OCI-LY1 (cell line): ENCODE measurements around the gene SIKE1.
"Not testable (repeated sequence)": the region's sequence is repeated elsewhere in the genome, so short reads cannot be mapped to it uniquely, and the experiment has no call there.

Experiments used
- H2AFZ ChIP-seq: fragments of 200-600 bp; sonication (generic), shearing (Covaris generic); 2 replicates; pipeline ENCODE4 v1.6.0; 2014; ENCODE audit warnings: antibody characterized with exemption, mild to moderate bottlenecking, low read length
- H3F3A ChIP-seq: fragments of 200-600 bp; sonication (generic), shearing (Covaris generic); 2 replicates; pipeline ENCODE4 v1.6.0; 2014; ENCODE audit warnings: mild to moderate bottlenecking, antibody characterized with exemption, low read length, moderate library complexity; ENCODE audit not compliant: insufficient read depth
- H3K27ac ChIP-seq: fragments of 200-600 bp; sonication (generic); 2 replicates; pipeline ENCODE4 v1.5.1; 2014; ENCODE audit warnings: low read length, mixed run types, mild to moderate bottlenecking, low read depth; ENCODE audit not compliant: poor library complexity, severe bottlenecking
- H3K27me3 ChIP-seq: fragments of 200-600 bp; sonication (generic); 2 replicates; pipeline ENCODE4 v1.6.0; 2014; ENCODE audit warnings: antibody characterized with exemption, mild to moderate bottlenecking, low read length, moderate library complexity; ENCODE audit not compliant: insufficient read depth
- H3K36me3 ChIP-seq: fragments of 200-600 bp; sonication (generic); 2 replicates; pipeline ENCODE4 v1.6.1; 2014; ENCODE audit warnings: mild to moderate bottlenecking, antibody characterized with exemption, low read length, moderate library complexity, mixed read lengths; ENCODE audit not compliant: insufficient read depth
- H3K4me1 ChIP-seq: fragments of 200-600 bp; sonication (generic); 2 replicates; pipeline ENCODE4 v1.5.1; 2014; ENCODE audit warnings: mild to moderate bottlenecking, low read length, moderate library complexity; ENCODE audit not compliant: insufficient read depth, severe bottlenecking
- H3K4me2 ChIP-seq: fragments of 200-600 bp; sonication (generic), shearing (Covaris generic); 2 replicates; pipeline ENCODE4 v1.6.1; 2014; ENCODE audit warnings: low read length
- H3K4me3 ChIP-seq: fragments of 200-600 bp; sonication (generic); 2 replicates; pipeline ENCODE4 v1.5.1; 2014; ENCODE audit warnings: low read length, low read depth, mild to moderate bottlenecking, mixed read lengths; ENCODE audit not compliant: poor library complexity, severe bottlenecking
- H3K79me2 ChIP-seq: fragments of 200-600 bp; shearing (Covaris generic); 2 replicates; pipeline ENCODE4 v1.6.1; 2016; ENCODE audit warnings: mixed run types, low read length, mixed read lengths; ENCODE audit not compliant: insufficient read depth
- H3K9ac ChIP-seq: fragments of 200-600 bp; sonication (generic), shearing (Covaris generic); 2 replicates; pipeline ENCODE4 v1.6.1; 2014; ENCODE audit warnings: mild to moderate bottlenecking, low read length, mixed read lengths
- H3K9me2 ChIP-seq: fragments of 200-600 bp; sonication (generic), shearing (Covaris generic); 2 replicates; pipeline ENCODE4 v1.6.1; 2014; ENCODE audit warnings: low read depth, mild to moderate bottlenecking, low read length, mixed read lengths
- H3K9me3 ChIP-seq: fragments of 200-600 bp; shearing (Covaris generic); 2 replicates; pipeline ENCODE4 v1.6.1; 2014; ENCODE audit warnings: low read length, mixed read lengths
- H4K20me1 ChIP-seq: fragments of 200-600 bp; sonication (generic), shearing (Covaris generic); 2 replicates; pipeline ENCODE4 v1.6.0; 2016; ENCODE audit warnings: mild to moderate bottlenecking, low read length; ENCODE audit not compliant: insufficient read depth
- CTCF ChIP-seq: fragments of 200-600 bp; sonication (generic), shearing (Covaris generic); IDR thresholded peaks from 2 replicates; pipeline ENCODE4 v1.5.1; 2017; ENCODE audit warnings: mild to moderate bottlenecking, antibody characterized with exemption, low read length, moderate library complexity, mixed read lengths
- EZH2 ChIP-seq: fragments of 200-600 bp; sonication (generic), shearing (Covaris generic); IDR thresholded peaks from 2 replicates; pipeline ENCODE4 v1.8.0; 2017; ENCODE audit warnings: borderline replicate concordance, mixed run types, mild to moderate bottlenecking, antibody characterized with exemption, low read length, moderate library complexity, mixed read lengths

SIKE1 gene

GRCh38 chr1:114782476-114782875, 2.0 kb upstream of the SIKE1 start:
- H4K20me1 ChIP-seq: no peaks in the 10 kb centered on the region
- H3K4me1 ChIP-seq: peaks cover 16% of the 10 kb centered on the region
- no peak overlapping the region for H3K4me2 ChIP-seq
- H3K9me2 ChIP-seq: no peaks in the 10 kb centered on the region
- no peaks in the 10 kb centered on the region for H3K9me3 ChIP-seq
- peaks cover 14% of the 10 kb centered on the region for H3K36me3 ChIP-seq
- no peak for TF ChIP-seq CTCF
- no peak for TF ChIP-seq EZH2
- no peak overlapping the region for H3K4me3 ChIP-seq
- H2AFZ ChIP-seq: no peak overlapping the region
- H3K9ac ChIP-seq: no peak overlapping the region
- H3K27ac ChIP-seq: no peak overlapping the region
- no peaks in the 10 kb centered on the region for H3K27me3 ChIP-seq
- H3F3A ChIP-seq: no peaks in the 10 kb centered on the region
- H3K79me2 ChIP-seq: peaks cover 14% of the 10 kb centered on the region

- H3K9me2 ChIP-seq: no peaks in the 10 kb centered on the region
- peaks cover 38% of the 10 kb centered on the region for H3K36me3 ChIP-seq
- no peak overlapping the region for H2AFZ ChIP-seq
- peak overlapping the region; percentile 55 for H3K27ac ChIP-seq
- no peaks in the 10 kb centered on the region for H4K20me1 ChIP-seq
- peaks cover 14% of the 10 kb centered on the region for H3K79me2 ChIP-seq
- H3K9ac ChIP-seq: peak overlapping the region; percentile 92
- no peaks in the 10 kb centered on the region for H3K9me3 ChIP-seq
- peak overlapping the region; percentile 93 for H3K4me2 ChIP-seq
- TF ChIP-seq CTCF (no peak), EZH2 (no peak)
- H3K4me1 ChIP-seq: peaks cover 16% of the 10 kb centered on the region
- H3K27me3 ChIP-seq: no peaks in the 10 kb centered on the region
- H3K4me3 ChIP-seq: peak overlapping the region; percentile 96
- no peaks in the 10 kb centered on the region for H3F3A ChIP-seq
These were observed 763 bp downstream of the SIKE1 start for GRCh38 chr1:114779722-114780121.

GRCh38 chr1:114776726-114777125, 3.8 kb downstream of the SIKE1 start:
- not testable (repeated sequence) for H4K20me1 ChIP-seq, H3K27ac ChIP-seq, H3K9me2 ChIP-seq, H3K9ac ChIP-seq, H3K9me3 ChIP-seq, H3K27me3 ChIP-seq, H3F3A ChIP-seq, H3K4me2 ChIP-seq, H3K4me3 ChIP-seq, H2AFZ ChIP-seq
- Histone ChIP-seq H3K4me1 (peaks cover 16% of the 10 kb centered on the region), H3K36me3 (peaks cover 65% of the 10 kb centered on the region), H3K79me2 (peaks cover 14% of the 10 kb centered on the region)

GRCh38 chr1:114771992-114772391, 8.5 kb downstream of the SIKE1 start:
- Histone ChIP-seq H2AFZ (no peak overlapping the region), H3K27ac (no peak overlapping the region), H3K4me1 (no peaks in the 10 kb centered on the region), H3K9me2 (no peaks in the 10 kb centered on the region), H3K36me3 (peaks cover 57% of the 10 kb centered on the region), H4K20me1 (no peaks in the 10 kb centered on the region), H3K9ac (no peak overlapping the region), H3F3A (no peaks in the 10 kb centered on the region), H3K27me3 (no peaks in the 10 kb centered on the region), H3K4me3 (no peak overlapping the region), H3K79me2 (no peaks in the 10 kb centered on the region), H3K4me2 (no peak overlapping the region), H3K9me3 (no peaks in the 10 kb centered on the region)
- TF ChIP-seq EZH2 (no peak), CTCF (no peak)
